Heart right ventricle (tissue), 16 donors: ENCODE measurements around the gene MYG1. TPM values are rescaled to one million over a fixed set of nuclear protein-coding genes. Genes with fewer than 3 reads are reported as not detected.
A peak's percentile ranks its signal among the peaks of the same experiment; 100 is the strongest.

Experiments
- ATAC-seq, 8 donors: fragments of 200-7000 bp; cut with Tn5 transposase; one replicate each; pipeline ENCODE4 v1.9.1; 2020; ENCODE audit warnings: mild to moderate bottlenecking in 8 of 8, moderate library complexity in 8 of 8, moderate number of reproducible peaks in 1 of 8
- DNase-seq, 2 donors: peaks; one replicate each; pipeline ENCODE4 v3.0.0-alpha.2; 2020
- H3K27ac ChIP-seq, 10 donors: fragments of 200-600 bp; sonication (generic) in 2 of 10; one replicate each; pipeline versions ENCODE4 v1.5.0 to v1.8.0; 2020 to 2022; ENCODE audit warnings: mild to moderate bottlenecking in 3 of 10
- H3K27me3 ChIP-seq, 7 donors: fragments of 200-600 bp; one replicate each; pipeline ENCODE4 v1.8.0; 2021 to 2022; ENCODE audit warnings: mild to moderate bottlenecking in 2 of 7
- H3K36me3 ChIP-seq, 9 donors: fragments of 200-600 bp; sonication (generic) in 1 of 9; one replicate each; pipeline versions ENCODE4 v1.5.0 to v1.8.0; 2020 to 2022; ENCODE audit warnings: mild to moderate bottlenecking in 2 of 9
- H3K4me1 ChIP-seq, 9 donors: fragments of 200-600 bp; sonication (generic) in 1 of 9; one replicate each; pipeline versions ENCODE4 v1.5.0 to v1.8.0; 2020 to 2022; ENCODE audit warnings: mild to moderate bottlenecking in 4 of 9
- H3K4me3 ChIP-seq, 10 donors: fragments of 200-600 bp; sonication (generic) in 2 of 10; one replicate each; pipeline versions ENCODE4 v1.5.0 to v1.8.0; 2020 to 2022; ENCODE audit warnings: mild to moderate bottlenecking in 7 of 10, moderate library complexity in 2 of 10
- H3K9me3 ChIP-seq, 11 donors: fragments of 200-600 bp in 10 of 11; sonication (generic) in 2 of 11; one replicate each; pipeline versions ENCODE4 v1.5.0 to v1.8.0; 2013 to 2022; ENCODE audit warnings: mild to moderate bottlenecking in 2 of 11, control low read depth in 1 of 11, moderate library complexity in 1 of 11
- CTCF ChIP-seq, 9 donors: fragments of 200-600 bp; sonication (generic) in 2 of 9; IDR thresholded peaks; one replicate each; pipeline versions ENCODE4 v1.5.0 to v1.8.0; 2021 to 2022; ENCODE audit warnings: antibody characterized with exemption in 9 of 9, mild to moderate bottlenecking in 5 of 9, moderate library complexity in 1 of 9
- WGBS, 2 donors: extraction: QIAGEN DNeasy Blood & Tissue Kit; methylation state at CpG; one replicate each; pipeline ENCODE4 v1.1.7; 2013; ENCODE audit warnings: inconsistent platforms in 1 of 2; 5-methylcytosine and 5-hydroxymethylcytosine counted together
- intact Hi-C, 10 donors: fragments of 100-400 bp; cut with DNase I; formaldehyde crosslinking; loops; one replicate each; pipeline versions ENCODE4 v1.11.1 to v1.14.2; 2022
- polyA plus RNA-seq, 2 donors: library from polyadenylated mRNA; stranded (reverse); fragments of 200-250 nt; gene quantifications; one replicate each; pipeline ENCODE4 v1.2.3, GENCODE V29; 2013
- total RNA-seq, 10 donors: library from RNA; stranded (reverse); fragmentation: NEBNext Ultra II Directional in 3 of 10; extraction: Animal tissue kit (Norgen Biotek cat#: 25700) in 3 of 10; gene quantifications; one replicate each; pipeline versions ENCODE4 v1.2.1 to v1.2.4, GENCODE V29; 2021 to 2023
- donor health status: Arrhythmogenic right ventricular cardiomyopathy.
- donor health status: ischemic (EF 13 %, LVEDD 7.1; RV severe dilation, severe dysfunction).
- donor health status: healthy with polysubstance abuse.
- donor health status: DM: no; HTN: yes; CAD: no.
- donor health status: DM: no; HTN: no; CAD: no.
- donor health status: ischemic (EF 25% LVEDD 6.9; RV normal size, moderate dysfunction).
- donor health status: ischemic (EF 25% LVEDD 5.7; RV mildly dilated, moderate dysfunction).
- donor health status: healthy.
- donor health status: DM: yes; HTN: yes; CAD: no.
- donor health status: Ischemic cardiomyopathy.
- donor health status: ischemic (EF 35%, LVEDD 5.7; RV mildly dilated, moderate dysfunction).
- donor health status: nonischemic (EF 11% LVEDD 7.7; RV severe dilation, severe dysfunction).
- donor health status: DM: yes; HTN: yes; CAD: no.
- donor health status: PGD.
- donor health status: ischemic (EF 29% LVEDD 5.4; RV normal size, mild dysfunction).
- donor health status: nonischemic (EF 23%, LVEDD 6.1; RV moderate dilation, normal function).

Gene MYG1
- total and polyA plus RNA-seq, 12 donors = 26.8 to 115 (median 36.6) TPM

DNA sequence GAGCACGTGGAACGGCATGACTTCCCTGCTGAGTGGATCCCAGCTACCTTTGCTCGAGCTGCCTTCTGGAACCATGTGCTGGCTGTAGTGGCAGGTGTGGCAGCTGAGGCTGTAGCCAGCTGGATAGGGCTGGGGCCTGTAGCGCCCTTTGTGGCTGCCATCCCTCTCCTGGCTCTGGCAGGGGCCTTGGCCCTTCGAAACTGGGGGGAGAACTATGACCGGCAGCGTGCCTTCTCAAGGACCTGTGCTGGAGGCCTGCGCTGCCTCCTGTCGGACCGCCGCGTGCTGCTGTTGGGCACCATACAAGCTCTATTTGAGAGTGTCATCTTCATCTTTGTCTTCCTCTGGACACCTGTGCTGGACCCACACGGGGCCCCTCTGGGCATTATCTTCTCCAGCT is 46.2 kb upstream of the MYG1 start:
- Histone ChIP-seq H3K27ac (peak overlapping the region in 4 of 10 donors; percentile 88 to 96 (median 96)), H3K4me1 (peaks cover 16 to 32% (median 25%) of the 10 kb centered on the region in 9 donors), H3K36me3 (peaks cover 0 to 31% (median 14%) of the 10 kb centered on the region in 9 donors), H3K27me3 (no peaks in the 10 kb centered on the region), H3K4me3 (peak overlapping the region in 6 of 10 donors; percentile 70 to 99 (median 89)), H3K9me3 (no peaks in the 10 kb centered on the region)
- no peak for TF ChIP-seq CTCF (IDR thresholded peaks at IDR 0.05)
- ATAC-seq (no peak), DNase-seq (no peak)
- intact Hi-C loops = loop anchor here in 8 of 10 donors (2.0 to 5.0 kb wide), 4 partner anchors 32 to 41 kb away; no protein-coding TSS in a partner anchor
- 92 to 94% methylated on average over 13 of the region's 13 CpGs for WGBS, 2 donors

DNA sequence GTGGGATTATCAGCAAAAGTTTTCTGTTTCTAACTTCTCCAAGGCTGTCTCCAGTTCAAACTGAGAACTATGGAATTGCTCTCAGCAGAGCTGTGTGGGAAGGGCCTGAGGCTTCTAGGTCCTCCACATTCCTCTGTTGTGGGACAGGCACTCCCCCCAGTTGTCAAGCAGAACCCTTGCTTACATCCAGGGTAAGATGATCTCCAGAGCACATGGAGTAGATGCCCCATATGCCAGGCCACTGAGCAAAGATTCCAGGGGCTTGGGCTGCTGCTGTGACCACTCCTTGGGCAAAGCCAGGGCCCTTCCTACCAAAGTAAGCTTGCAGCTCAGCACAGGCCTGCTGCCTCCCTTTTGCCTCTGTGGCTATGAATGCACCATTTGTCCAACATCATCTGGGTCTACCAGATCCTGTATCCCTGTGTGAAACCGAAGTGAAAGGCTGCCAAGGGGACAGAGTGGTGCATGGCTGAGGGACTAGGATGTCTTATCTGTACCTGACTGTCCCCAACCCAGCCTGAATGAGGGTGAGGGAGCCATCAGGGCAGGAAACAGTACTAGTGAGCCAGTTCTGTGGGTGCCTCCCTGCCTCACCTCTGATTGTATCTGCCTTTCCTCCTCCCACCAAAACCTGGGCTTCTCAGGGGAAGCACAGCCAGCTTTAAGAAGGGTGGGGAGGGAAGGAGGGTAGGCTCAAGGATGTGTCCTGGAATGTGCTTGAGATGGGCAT is 44.5 kb upstream of the MYG1 start:
- no peaks in the 10 kb centered on the region for H3K27me3 ChIP-seq
- H3K36me3 ChIP-seq = peaks cover 0 to 31% (median 14%) of the 10 kb centered on the region in 9 donors
- no peak overlapping the region for H3K27ac ChIP-seq
- DNase-seq = no peak
- no peaks in the 10 kb centered on the region for H3K9me3 ChIP-seq
- WGBS, 2 donors = 84 to 91% methylated on average over 1 of the region's 1 CpG
- ATAC-seq = no peak
- intact Hi-C loops = loop anchor here in 6 of 10 donors (5.0 kb wide), 2 partner anchors 32 to 43 kb away; no protein-coding TSS in a partner anchor
- no peak for TF ChIP-seq CTCF (IDR thresholded peaks at IDR 0.05)
- H3K4me1 ChIP-seq = peaks cover 16 to 39% (median 25%) of the 10 kb centered on the region in 9 donors
- no peak overlapping the region for H3K4me3 ChIP-seq

DNA sequence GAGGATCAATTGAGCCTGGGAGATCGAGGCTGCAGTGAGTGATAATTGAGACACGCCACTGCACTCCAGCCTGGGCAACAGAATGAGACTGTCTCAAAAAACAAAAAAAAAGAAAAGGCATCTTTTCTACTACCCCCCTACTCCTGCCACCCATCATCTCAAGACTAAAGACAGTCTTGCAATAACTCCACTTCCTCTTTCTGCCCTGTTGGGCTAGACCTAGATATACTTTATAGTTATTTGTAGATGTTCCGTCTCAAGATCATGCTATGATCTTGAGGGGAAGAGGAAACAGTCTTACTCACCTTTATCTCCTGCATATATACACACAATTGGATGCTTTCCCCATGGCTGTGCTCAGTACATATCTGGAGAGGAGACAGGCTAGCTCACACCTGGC is 43.5 kb upstream of the MYG1 start:
- Histone ChIP-seq H3K4me1 (peaks cover 14 to 33% (median 19%) of the 10 kb centered on the region in 9 donors), H3K36me3 (peaks cover 0 to 31% (median 14%) of the 10 kb centered on the region in 9 donors), H3K27ac (no peak overlapping the region), H3K4me3 (no peak overlapping the region), H3K27me3 (no peaks in the 10 kb centered on the region), H3K9me3 (no peaks in the 10 kb centered on the region)
- ATAC-seq (no peak), DNase-seq (no peak)
- intact Hi-C loops = no loop called here
- no peak for TF ChIP-seq CTCF (IDR thresholded peaks at IDR 0.05)
- 88% methylated on average over 3 of the region's 3 CpGs for WGBS, 2 donors

DNA sequence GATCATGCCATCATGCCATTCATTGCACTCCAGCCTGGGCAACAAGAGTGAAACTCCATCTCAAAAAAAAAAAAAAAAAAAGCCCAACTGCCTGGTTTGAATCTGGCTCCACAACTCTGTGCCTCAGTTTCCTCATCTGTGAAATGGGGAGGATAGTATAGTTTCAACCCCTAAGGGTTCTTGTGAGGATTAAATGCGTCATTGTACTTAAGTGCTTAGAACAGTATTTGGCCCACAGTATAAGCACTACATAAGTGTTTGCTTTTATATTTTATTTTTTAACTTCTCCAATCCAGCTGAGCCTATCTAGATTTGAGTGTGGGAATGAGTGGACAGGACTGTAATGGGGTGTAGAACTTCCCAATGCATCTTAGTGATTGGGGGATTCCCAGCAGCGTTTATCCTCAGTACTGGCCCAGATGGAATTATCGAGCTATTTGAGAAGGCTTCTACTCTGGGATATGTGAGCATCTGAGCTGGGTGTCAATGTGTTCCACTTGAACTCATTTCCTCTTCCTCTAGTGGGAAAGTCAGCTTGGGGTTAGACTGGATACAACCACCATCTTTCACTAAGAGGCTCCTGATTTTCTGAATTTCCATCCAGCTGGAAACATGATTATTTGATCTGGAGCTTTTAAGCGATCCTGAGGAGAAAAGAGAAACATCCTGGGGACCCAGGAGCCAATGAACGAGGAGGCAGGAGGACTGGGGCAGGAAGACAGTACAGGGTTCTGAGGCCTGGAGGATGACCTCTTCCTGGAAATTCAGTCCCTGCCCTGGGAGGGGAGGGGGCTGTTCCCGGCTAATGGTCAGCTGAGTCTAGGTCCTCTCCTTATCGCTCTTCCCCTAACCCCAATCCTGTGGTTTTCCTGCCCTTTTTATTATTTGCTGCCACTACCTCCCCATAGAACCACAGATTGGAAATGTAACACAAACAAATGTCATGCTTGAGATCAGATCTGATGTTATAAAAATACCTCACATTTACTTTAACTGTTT is 40.7 kb upstream of the MYG1 start:
- WGBS, 2 donors = 53 to 59% methylated on average over 7 of the region's 7 CpGs
- H3K9me3 ChIP-seq = no peaks in the 10 kb centered on the region
- no peak for TF ChIP-seq CTCF (IDR thresholded peaks at IDR 0.05)
- H3K4me1 ChIP-seq = peaks cover 0 to 11% (median 0%) of the 10 kb centered on the region in 9 donors
- H3K27me3 ChIP-seq = no peaks in the 10 kb centered on the region
- no peak overlapping the region for H3K4me3 ChIP-seq
- intact Hi-C loops = no loop called here
- H3K36me3 ChIP-seq = peaks cover 0 to 23% (median 6%) of the 10 kb centered on the region in 9 donors
- peak overlapping the region in 4 of 10 donors; percentile 21 to 52 (median 50) for H3K27ac ChIP-seq
- ATAC-seq (peak in 3 of 8 donors; percentile 29 to 67 (median 49)), DNase-seq (no peak)
